Adrenal gland (tissue), 12 donors: Measurements from ENCODE around the gene ARHGAP44. TPM values are rescaled to one million over a fixed set of nuclear protein-coding genes. Genes with fewer than 3 reads are reported as not detected.

Experiments
- DNase-seq, 7 donors: peaks; one replicate each; pipeline ENCODE4 v3.0.0-alpha.2; 2019 to 2020
- H3K27ac ChIP-seq, 5 donors: fragments of 200-600 bp; sonication (generic) in 4 of 5; 1 replicate in 3 of 5; 2 replicates in 2 of 5; pipeline versions ENCODE4 v1.5.1 to v1.8.0; 2016 to 2020; ENCODE audit warnings: mild to moderate bottlenecking in 1 of 5
- H3K27me3 ChIP-seq: fragments of 200-600 bp; 2 replicates; pipeline ENCODE4 v1.8.0; 2021
- H3K36me3 ChIP-seq, 2 donors: fragments of 200-600 bp; replicated peaks in 1 of 2; 1 replicate in 1 of 2; 2 replicates in 1 of 2; pipeline versions ENCODE4 v1.5.1 to v1.8.0; 2018 to 2022
- H3K4me1 ChIP-seq, 2 donors: fragments of 200-600 bp; replicated peaks in 1 of 2; 1 replicate in 1 of 2; 2 replicates in 1 of 2; pipeline versions ENCODE4 v1.5.1 to v1.8.0; 2018 to 2021
- H3K4me3 ChIP-seq, 4 donors: fragments of 200-600 bp; sonication (generic) in 3 of 4; one replicate each; pipeline ENCODE4 v1.5.1; 2016 to 2018
- H3K9me3 ChIP-seq, 3 donors: fragments of 200-600 bp; sonication (generic) in 1 of 3; replicated peaks in 1 of 3; 1 replicate in 2 of 3; 2 replicates in 1 of 3; pipeline versions ENCODE4 v1.5.1 to v1.8.0; 2016 to 2021
- CTCF ChIP-seq, 6 experiments: fragments of 450-650 bp in 4 of 6; fragments of 200-600 bp in 2 of 6; sonication (generic) in 1 of 6; IDR thresholded peaks; 1 replicate in 5 of 6; 2 replicates in 1 of 6; pipeline versions ENCODE4 v1.5.1 to v1.8.0; 2016 to 2021; ENCODE audit warnings: antibody characterized with exemption in 6 of 6, mild to moderate bottlenecking in 2 of 6, moderate library complexity in 1 of 6
- POLR2A ChIP-seq, 2 donors: fragments of 450-650 bp; IDR thresholded peaks; one replicate each; pipeline ENCODE4 v1.6.1; 2017; ENCODE audit warnings: antibody characterized with exemption in 2 of 2, mild to moderate bottlenecking in 2 of 2, moderate library complexity in 1 of 2
- WGBS, 4 donors: extraction: QIAGEN DNeasy Blood & Tissue Kit in 2 of 4; methylation state at CpG; one replicate each; pipeline versions ENCODE4 v1.1.5 to v1.1.7; 2013 to 2017; 5-methylcytosine and 5-hydroxymethylcytosine counted together
- intact Hi-C, 2 donors: fragments of 100-400 bp; cut with DNase I; formaldehyde crosslinking; loops; one replicate each; pipeline versions ENCODE4 v1.14.1 to v1.15.0; 2022 to 2023
- microRNA counts, 2 donors: library from miRNA; unstranded; fragments of <30 nt; microRNA quantifications; one replicate each; lab custom pipeline; 2016
- microRNA-seq, 3 donors: library from miRNA; unstranded; fragments of <30 nt; microRNA quantifications; one replicate each; pipeline ENCODE4, GENCODE V29; 2017 to 2020
- polyA plus RNA-seq, 3 donors: library from polyadenylated mRNA; stranded (reverse); fragments of 200-250 nt in 2 of 3; fragments of 350-450 nt in 1 of 3; fragmentation: Illumina TruSeq in 1 of 3; extraction: RNeasy Lipid Tissue Mini Kit (QIAGEN cat#74804) in 1 of 3; gene quantifications; one replicate each; pipeline ENCODE4 v1.2.3, GENCODE V29; 2013 to 2014
- small RNA-seq, 2 donors: library from RNA; depleted of rRNA; stranded (forward); fragments of <200 nt; gene quantifications; one replicate each; pipeline ENCODE3, GENCODE V24; 2016
- total RNA-seq, 9 donors: library from RNA; depleted of rRNA in 4 of 9; stranded (reverse); fragments of >200 nt in 4 of 9; fragments of 120-200 nt in 1 of 9; fragmentation: NEBNext Ultra II Directional in 1 of 9; extraction: Animal tissue kit (Norgen Biotek cat#: 25700) in 1 of 9; gene quantifications; one replicate each; pipeline versions ENCODE4 v1.1.0 to v1.2.4, GENCODE V29; 2013 to 2023
- donor health status: healthy with polysubstance abuse.
- donor health status: Bipolar disorder and iron deficiency.
- donor health status: DM: yes; HTN: yes; CAD: no.
- donor health status: DM: no; HTN: no; CAD: no.
- donor health status: DM: no; HTN: no; CAD: no.
- donor health status: DM: yes; HTN: yes; CAD: no.

Gene ARHGAP44
- total and polyA plus RNA-seq, 12 donors: 1.1 to 45.2 (median 2.6) TPM

DNA sequence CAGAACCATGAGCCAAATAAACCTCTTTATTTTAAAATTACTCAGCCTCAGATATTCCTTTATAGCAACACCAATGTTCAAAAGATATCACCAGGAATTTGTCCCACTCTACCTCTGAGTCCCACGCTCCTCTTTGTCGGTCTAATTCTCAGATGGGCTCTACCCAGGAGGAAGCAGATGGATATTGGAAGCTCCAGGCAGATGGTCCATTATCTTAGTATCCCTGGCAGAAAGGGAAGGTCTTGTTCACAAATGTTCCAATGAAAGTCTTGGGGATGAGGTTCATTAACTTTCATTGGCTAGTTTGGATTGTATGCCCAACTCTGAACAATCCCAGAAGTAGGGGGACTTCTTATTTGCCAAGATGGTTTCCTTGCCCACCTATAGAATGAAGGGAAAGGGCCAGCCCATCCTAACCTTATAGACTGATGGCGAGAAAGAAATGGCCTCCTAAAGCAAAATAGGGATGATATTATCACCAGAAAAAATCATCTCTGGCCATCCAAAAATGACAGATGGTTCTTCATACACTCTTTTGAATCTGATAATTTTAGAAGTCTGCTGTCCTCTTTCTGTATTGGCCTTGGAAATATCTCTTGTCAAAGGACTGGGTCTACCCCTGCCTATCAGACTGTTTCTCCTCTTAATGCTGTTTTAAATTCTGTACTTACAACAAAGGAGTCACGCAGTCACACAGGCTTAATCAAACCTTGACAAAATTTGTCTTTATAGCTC is 249.8 kb downstream of the ARHGAP44 start:
- no peaks in the 10 kb centered on the region for H3K36me3 ChIP-seq
- no peaks in the 10 kb centered on the region for H3K9me3 ChIP-seq
- no peak overlapping the region for H3K27ac ChIP-seq
- no peaks in the 10 kb centered on the region for H3K4me1 ChIP-seq
- DNase-seq: no peak
- TF ChIP-seq CTCF (IDR thresholded peaks at IDR 0.05) (no peak), POLR2A (IDR thresholded peaks at IDR 0.05) (no peak)
- H3K27me3 ChIP-seq: peaks cover 9% of the 10 kb centered on the region
- no peak overlapping the region for H3K4me3 ChIP-seq
- 81 to 91% (median 86%) methylated on average over 4 of the region's 4 CpGs for WGBS, 4 donors
- intact Hi-C loops: no loop called here

MicroRNAs within 50 kb of the gene (microRNA counts, 767-probe panel; counts per million panel counts)
- 0 counts per million in 2 donors for microRNA hsa-miR-1269b (lab: Ali Mortazavi, UCI)

Small RNA genes lying within 50 kb of the gene (microRNA-seq; reads per million reads assigned to microRNA genes)
- gene MIR1269B: 0 reads per million in 3 donors

Small RNA genes lying within 50 kb of the gene (small RNA-seq; reads per million reads assigned to genes)
- 0 reads per million in 2 donors for gene MIR1269B

Other genes starting within 250 kb of the ARHGAP44 start
- 1 to 10 TPM in 5 of 9 donors, under 1 TPM in 4; 0.18 to 4.3 (median 1.2) TPM for gene MYOCD, start 123.6 kb upstream of the ARHGAP44 start, total RNA-seq
- gene MYOCD, start 123.6 kb upstream of the ARHGAP44 start, polyA plus RNA-seq: under 1 TPM; 0.57 to 0.97 (median 0.77) TPM
- 100 to 1,000 TPM in 2 of 9 donors, 10 to 100 TPM in 7; 69.3 to 102 (median 75.4) TPM for gene ELAC2, start 228.5 kb downstream of the ARHGAP44 start, total RNA-seq
- 100 to 1,000 TPM in 1 of 3 donors, 10 to 100 TPM in 2; 55.5 to 136 (median 72.7) TPM for gene ELAC2, start 228.5 kb downstream of the ARHGAP44 start, polyA plus RNA-seq